ENCODE results near the gene TSPAN10. TPM values are rescaled to one million over a fixed set of nuclear protein-coding genes. Genes with fewer than 3 reads are reported as not detected.

The TSPAN10 gene
- total RNA-seq, 1 donor from 2014 or later, result 2.7 TPM

DNA sequence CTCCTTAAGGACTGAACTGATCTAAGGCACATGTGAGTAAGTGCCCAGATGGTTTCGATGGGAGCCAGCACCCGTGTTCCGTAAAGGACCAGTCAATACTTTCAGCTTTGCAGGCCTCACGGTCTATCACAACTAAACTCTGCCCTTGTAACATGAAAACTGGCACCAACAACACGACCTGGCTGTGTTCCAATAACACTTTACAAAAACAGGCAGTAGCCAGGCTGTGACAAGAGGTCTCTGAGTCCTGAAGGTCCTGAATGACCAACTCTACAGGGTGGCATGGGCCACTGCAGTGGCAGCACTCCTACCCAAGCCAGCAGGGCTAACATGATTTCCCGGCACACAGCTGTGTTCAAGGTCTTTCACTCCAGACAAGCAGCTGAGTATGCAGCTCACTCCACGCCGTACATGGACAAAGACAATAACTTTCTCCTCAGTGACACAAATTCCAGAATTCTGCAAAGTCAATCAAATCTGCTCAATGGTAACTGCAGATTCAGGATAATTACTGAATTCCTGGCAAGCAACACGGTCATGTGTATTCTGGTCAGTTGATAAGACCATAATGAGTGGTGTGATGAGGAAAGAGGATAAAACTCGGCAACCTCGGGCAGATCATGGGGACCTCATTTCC, 15.4 kb upstream of the TSPAN10 start:
- Mint-ChIP-seq H3K36me3 (ENCODE audit: low read depth, unreplicated experiment) (peaks cover 34% of the 10 kb centered on the region), H3K27me3 (ENCODE audit: low read depth, unreplicated experiment) (no peaks in the 10 kb centered on the region), H3K9me3 (ENCODE audit: unreplicated experiment) (no peaks in the 10 kb centered on the region), H3K27ac (ENCODE audit: unreplicated experiment) (no peak overlapping the region), H3K4me1 (ENCODE audit: low read depth, unreplicated experiment) (no peaks in the 10 kb centered on the region), H3K4me3 (ENCODE audit: unreplicated experiment) (no peak overlapping the region)
- DNase-seq (ENCODE audit: low read depth), result no peak
- H4K20me1 ChIP-seq (ENCODE audit: insufficient read depth, low read length), result peaks cover 56% of the 10 kb centered on the region
- TF ChIP-seq, protein P1, sequence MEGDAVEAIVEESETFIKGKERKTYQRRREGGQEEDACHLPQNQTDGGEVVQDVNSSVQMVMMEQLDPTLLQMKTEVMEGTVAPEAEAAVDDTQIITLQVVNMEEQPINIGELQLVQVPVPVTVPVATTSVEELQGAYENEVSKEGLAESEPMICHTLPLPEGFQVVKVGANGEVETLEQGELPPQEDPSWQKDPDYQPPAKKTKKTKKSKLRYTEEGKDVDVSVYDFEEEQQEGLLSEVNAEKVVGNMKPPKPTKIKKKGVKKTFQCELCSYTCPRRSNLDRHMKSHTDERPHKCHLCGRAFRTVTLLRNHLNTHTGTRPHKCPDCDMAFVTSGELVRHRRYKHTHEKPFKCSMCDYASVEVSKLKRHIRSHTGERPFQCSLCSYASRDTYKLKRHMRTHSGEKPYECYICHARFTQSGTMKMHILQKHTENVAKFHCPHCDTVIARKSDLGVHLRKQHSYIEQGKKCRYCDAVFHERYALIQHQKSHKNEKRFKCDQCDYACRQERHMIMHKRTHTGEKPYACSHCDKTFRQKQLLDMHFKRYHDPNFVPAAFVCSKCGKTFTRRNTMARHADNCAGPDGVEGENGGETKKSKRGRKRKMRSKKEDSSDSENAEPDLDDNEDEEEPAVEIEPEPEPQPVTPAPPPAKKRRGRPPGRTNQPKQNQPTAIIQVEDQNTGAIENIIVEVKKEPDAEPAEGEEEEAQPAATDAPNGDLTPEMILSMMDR (IDR thresholded peaks at IDR 0.05; ENCODE audit: insufficient read depth, low read depth, low read length), result no peak
- TF ChIP-seq EZH2 (IDR thresholded peaks at IDR 0.05; ENCODE audit: insufficient read depth, low read length), result no peak
- no peak overlapping the region for H3K9ac ChIP-seq (ENCODE audit: low read length)
- no peaks in the 10 kb centered on the region for H3K4me1 ChIP-seq (ENCODE audit: insufficient read depth, low read length)
- no peak overlapping the region for H2AFZ ChIP-seq (ENCODE audit: low read depth, low read length)
- no peak overlapping the region for H3K4me3 ChIP-seq (ENCODE audit: insufficient read depth, low read depth, low read length)
- no peak for FAIRE-seq
- peaks cover 61% of the 10 kb centered on the region for H3K79me2 ChIP-seq (ENCODE audit: insufficient read depth, low read length)
- H3K4me2 ChIP-seq (ENCODE audit: low read length), result no peak overlapping the region
- H3K27ac ChIP-seq (ENCODE audit: low read depth, low read length), result no peak overlapping the region
- no peaks in the 10 kb centered on the region for H3K9me3 ChIP-seq (ENCODE audit: insufficient read depth, low read depth, low read length)
- no peaks in the 10 kb centered on the region for H3K27me3 ChIP-seq (ENCODE audit: insufficient read depth, low read length)
- peaks cover 43% of the 10 kb centered on the region for H3K36me3 ChIP-seq (ENCODE audit: insufficient read depth, low read length)

DNA sequence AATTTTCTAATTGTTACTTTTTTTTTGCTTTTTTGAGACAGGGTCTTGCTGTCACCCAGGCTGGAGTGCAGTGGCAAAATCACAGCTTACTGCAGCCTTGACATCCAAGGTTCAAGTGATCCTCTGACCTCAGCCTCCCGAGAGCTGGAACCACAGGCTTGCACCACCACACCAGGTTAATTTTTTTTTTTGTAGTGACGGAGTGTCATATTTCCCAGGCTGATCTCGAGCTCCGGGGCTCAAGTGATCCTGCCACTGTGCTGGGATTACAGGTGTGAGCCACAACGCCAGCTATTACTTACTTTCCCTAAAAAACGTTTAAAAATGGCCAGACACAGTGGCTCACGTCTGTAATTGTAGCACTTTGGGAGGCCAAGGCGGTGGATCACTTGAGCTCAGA, 6.7 kb upstream of the TSPAN10 start:
- peaks cover 66% of the 10 kb centered on the region for H3K79me2 ChIP-seq (ENCODE audit: insufficient read depth, low read length)

DNA sequence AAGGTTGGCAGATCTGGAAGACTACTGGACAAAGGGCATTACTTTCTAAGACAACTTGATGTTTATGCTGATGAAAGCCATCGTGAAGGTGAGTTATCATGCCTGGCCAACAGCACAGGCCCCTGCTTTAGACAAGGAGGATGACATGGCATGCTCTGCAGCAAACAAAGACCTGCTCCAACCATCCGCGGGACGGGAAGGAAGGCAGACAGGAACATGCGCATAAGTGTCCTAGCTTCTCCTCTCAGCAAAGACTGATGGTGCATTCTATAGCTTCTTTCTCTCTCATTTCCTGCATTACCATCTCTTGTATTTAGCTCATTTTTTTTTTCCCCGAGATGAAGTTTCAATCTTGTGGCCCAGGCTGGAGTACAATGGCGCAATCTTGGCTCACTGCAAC, 5.5 kb upstream of the TSPAN10 start:
- no peak overlapping the region for H3K27ac Mint-ChIP-seq (ENCODE audit: unreplicated experiment)
- Histone ChIP-seq H4K20me1 (ENCODE audit: insufficient read depth, low read length) (peaks cover 66% of the 10 kb centered on the region), H2AFZ (ENCODE audit: low read depth, low read length) (no peak overlapping the region), H3K4me3 (ENCODE audit: insufficient read depth, low read depth, low read length) (no peak overlapping the region), H3K79me2 (ENCODE audit: insufficient read depth, low read length) (peaks cover 72% of the 10 kb centered on the region), H3K36me3 (ENCODE audit: insufficient read depth, low read length) (peaks cover 19% of the 10 kb centered on the region), H3K27ac (ENCODE audit: low read depth, low read length) (no peak overlapping the region), H3K9me3 (ENCODE audit: insufficient read depth, low read depth, low read length) (no peaks in the 10 kb centered on the region), H3K9ac (ENCODE audit: low read length) (no peak overlapping the region), H3K4me1 (ENCODE audit: insufficient read depth, low read length) (peaks cover 11% of the 10 kb centered on the region), H3K27me3 (ENCODE audit: insufficient read depth, low read length) (no peaks in the 10 kb centered on the region), H3K4me2 (ENCODE audit: low read length) (no peak overlapping the region)
- no peaks in the 10 kb centered on the region for H3K27me3 Mint-ChIP-seq (ENCODE audit: low read depth, unreplicated experiment)
- H3K36me3 Mint-ChIP-seq (ENCODE audit: low read depth, unreplicated experiment), result peaks cover 8% of the 10 kb centered on the region
- TF ChIP-seq, protein P1 (IDR thresholded peaks at IDR 0.05; ENCODE audit: insufficient read depth, low read depth, low read length), result no peak
- TF ChIP-seq EZH2 (IDR thresholded peaks at IDR 0.05; ENCODE audit: insufficient read depth, low read length), result no peak
- no peaks in the 10 kb centered on the region for H3K9me3 Mint-ChIP-seq (ENCODE audit: unreplicated experiment)
- no peak overlapping the region for H3K4me3 Mint-ChIP-seq (ENCODE audit: unreplicated experiment)
- DNase-seq (ENCODE audit: low read depth) (no peak), FAIRE-seq (no peak)
- H3K4me1 Mint-ChIP-seq (ENCODE audit: low read depth, unreplicated experiment), result peaks cover 10% of the 10 kb centered on the region

More for the DNA sequence above, 6.7 kb upstream of the TSPAN10 start:
- Histone ChIP-seq H3K4me2 (ENCODE audit: low read length) (no peak overlapping the region), H3K4me1 (ENCODE audit: insufficient read depth, low read length) (peaks cover 2% of the 10 kb centered on the region), H3K27me3 (ENCODE audit: insufficient read depth, low read length) (no peaks in the 10 kb centered on the region), H3K27ac (ENCODE audit: low read depth, low read length) (no peak overlapping the region), H2AFZ (ENCODE audit: low read depth, low read length) (no peak overlapping the region), H3K4me3 (ENCODE audit: insufficient read depth, low read depth, low read length) (no peak overlapping the region), H4K20me1 (ENCODE audit: insufficient read depth, low read length) (peaks cover 61% of the 10 kb centered on the region), H3K9ac (ENCODE audit: low read length) (no peak overlapping the region), H3K36me3 (ENCODE audit: insufficient read depth, low read length) (peaks cover 28% of the 10 kb centered on the region), H3K9me3 (ENCODE audit: insufficient read depth, low read depth, low read length) (no peaks in the 10 kb centered on the region)
- DNase-seq (ENCODE audit: low read depth) (no peak), FAIRE-seq (no peak)
- Mint-ChIP-seq H3K9me3 (ENCODE audit: unreplicated experiment) (no peaks in the 10 kb centered on the region), H3K4me3 (ENCODE audit: unreplicated experiment) (no peak overlapping the region), H3K36me3 (ENCODE audit: low read depth, unreplicated experiment) (peaks cover 16% of the 10 kb centered on the region), H3K4me1 (ENCODE audit: low read depth, unreplicated experiment) (peaks cover 7% of the 10 kb centered on the region), H3K27ac (ENCODE audit: unreplicated experiment) (no peak overlapping the region), H3K27me3 (ENCODE audit: low read depth, unreplicated experiment) (no peaks in the 10 kb centered on the region)
- no peak for TF ChIP-seq EZH2 (IDR thresholded peaks at IDR 0.05; ENCODE audit: insufficient read depth, low read length)
- TF ChIP-seq, protein P1 (IDR thresholded peaks at IDR 0.05; ENCODE audit: insufficient read depth, low read depth, low read length), result no peak

All from astrocyte (in vitro differentiated cells and primary cell).